Motor neuron (in vitro differentiated cells): ENCODE data around the gene ZWILCH. TPM values are rescaled to one million over a fixed set of nuclear protein-coding genes. Genes with fewer than 3 reads are reported as not detected.
"Not testable (repeated sequence)": the region's sequence is repeated elsewhere in the genome, so short reads cannot be mapped to it uniquely, and the experiment has no call there.

Experiments
- ATAC-seq, 8 experiments: fragments of 200-7000 bp; cut with Tn5 transposase; replicated peaks in 6 of 8; 2 replicates each; pipeline ENCODE4 v1.8.0; 2021; ENCODE audit warnings: mild to moderate bottlenecking in 8 of 8, moderate library complexity in 8 of 8
- H3K27ac ChIP-seq, 2 donors: fragments of 250-450 bp; sonication (Bioruptor Pico); 2 replicates each; pipeline ENCODE4 v1.9.0; 2021; ENCODE audit warnings: antibody characterized with exemption in 2 of 2, mild to moderate bottlenecking in 2 of 2, moderate library complexity in 1 of 2
- H3K4me1 ChIP-seq, 2 donors: fragments of 250-450 bp; sonication (Bioruptor Pico); replicated peaks in 1 of 2; 2 replicates each; pipeline ENCODE4 v1.6.1; 2021; ENCODE audit warnings: antibody characterized with exemption in 2 of 2, mild to moderate bottlenecking in 2 of 2, moderate library complexity in 1 of 2
- H3K4me3 ChIP-seq, 5 donors: fragments of 250-450 bp; sonication (Bioruptor Pico); 2 replicates each; pipeline ENCODE4 v1.9.0; 2021; ENCODE audit warnings: antibody characterized with exemption in 5 of 5, mild to moderate bottlenecking in 5 of 5, moderate library complexity in 4 of 5
- WGBS, 10 experiments: fragments of 450-650 bp; shearing (Covaris generic); methylation state at CpG; one replicate each; pipeline ENCODE4 v1.0.0; 2022; 5-methylcytosine and 5-hydroxymethylcytosine counted together
- in situ Hi-C, 9 experiments: fragments of 400-800 bp; cut with MboI; loops; one replicate each; pipeline ENCODE4 v1.15.0; 2021; ENCODE audit warnings: low sequenced_read_pairs in 9 of 9, low pct_unique_long_range_greater_than_20kb in 2 of 9; ENCODE audit not compliant: unreplicated experiment in 9 of 9
- total RNA-seq, 8 experiments: library from RNA; unstranded; fragments of 300-600 nt; gene quantifications; 2 replicates each; pipeline versions ENCODE4 v1.2.3 to v1.2.4, GENCODE V29; 2022

The ZWILCH gene
- total RNA-seq: 10 to 100 TPM in 7 of 8 experiments, 1 to 10 TPM in 1; 9.0 to 24.5 (median 18.1) TPM

- Histone ChIP-seq H3K4me1 (peaks cover 15 to 22% of the 10 kb centered on the region in 2 donors), H3K27ac (peak within 1 kb of the TSS; percentile 95 to 97), H3K4me3 (peak within 1 kb of the TSS; percentile 94 to 99 (median 98))
- peak; percentile 77 to 96 (median 94) for ATAC-seq
- in situ Hi-C loops: no loop called here
- WGBS, 10 experiments: 0 to 6% (median 0%) methylated on average over 2 to 34 of the region's 46 CpGs
Observed at GRCh38 chr15:66504563-66505429, at the start of gene ZWILCH, which contains the start of gene RPL4. TSS of gene ZWILCH (plus strand) at chr15:66505326. CDS start at chr15:66505339, 13 bp downstream. TSS of gene RPL4 (minus strand) at chr15:66504855. CDS start at chr15:66504790, 65 bp downstream.

- 50 to 94% (median 77%) methylated on average over 1 to 3 of the region's 3 CpGs; no CpG with 5 or more reads in 4 of the 10 experiments for WGBS, 10 experiments
- no peak overlapping the region for H3K4me3 ChIP-seq
- H3K27ac ChIP-seq: no peak overlapping the region
- peaks cover 0 to 7% of the 10 kb centered on the region in 2 donors for H3K4me1 ChIP-seq
- no peak for ATAC-seq
- in situ Hi-C loops: no loop called here
Observed at GRCh38 chr15:66456211-66456610, 48.9 kb upstream of the ZWILCH start.

- ATAC-seq: no peak
- H3K4me1 ChIP-seq: peaks cover 0 to 7% of the 10 kb centered on the region in 2 donors
- in situ Hi-C loops: no loop called here
- H3K4me3 ChIP-seq: no peak overlapping the region
- WGBS, 10 experiments: 67 to 100% (median 88%) methylated on average over 1 to 3 of the region's 3 CpGs; no CpG with 5 or more reads in 2 of the 10 experiments
- H3K27ac ChIP-seq: no peak overlapping the region
Observed at GRCh38 chr15:66459818-66460615, 45.1 kb upstream of the ZWILCH start.

- H3K4me3 ChIP-seq, H3K27ac ChIP-seq, in situ Hi-C loops, ATAC-seq, H3K4me1 ChIP-seq: not testable (repeated sequence)
- 88 to 100% (median 100%) methylated on average over 1 to 6 of the region's 6 CpGs; no CpG with 5 or more reads in 2 of the 10 experiments for WGBS, 10 experiments
Observed at GRCh38 chr15:66461294-66461693, 43.8 kb upstream of the ZWILCH start.

- H3K4me3 ChIP-seq: no peak overlapping the region
- in situ Hi-C loops: no loop called here
- ATAC-seq: peak in 2 of 8 experiments; percentile 47 to 48
- WGBS, 10 experiments: 40 to 100% (median 100%) methylated on average over 1 to 2 of the region's 2 CpGs; no CpG with 5 or more reads in 2 of the 10 experiments
- no peak overlapping the region for H3K27ac ChIP-seq
- peaks cover 0 to 7% of the 10 kb centered on the region in 2 donors for H3K4me1 ChIP-seq
Observed at GRCh38 chr15:66461917-66462316, 43.2 kb upstream of the ZWILCH start.

GRCh38 chr15:66462627-66463026, 42.5 kb upstream of the ZWILCH start:
- in situ Hi-C loops: no loop called here
- Histone ChIP-seq H3K27ac (no peak overlapping the region), H3K4me3 (no peak overlapping the region), H3K4me1 (peaks cover 0 to 7% of the 10 kb centered on the region in 2 donors)
- ATAC-seq: peak in 3 of 8 experiments; percentile 28 to 81 (median 54)
- WGBS, 10 experiments: 25 to 100% (median 80%) methylated on average over 1 to 3 of the region's 4 CpGs; no CpG with 5 or more reads in 4 of the 10 experiments

- H3K4me3 ChIP-seq, in situ Hi-C loops, ATAC-seq, H3K4me1 ChIP-seq, H3K27ac ChIP-seq: not testable (repeated sequence)
- WGBS, 10 experiments: 90 to 100% (median 98%) methylated on average over 1 to 6 of the region's 6 CpGs; no CpG with 5 or more reads in 2 of the 10 experiments
Observed at GRCh38 chr15:66465294-66465693, 39.8 kb upstream of the ZWILCH start.

GRCh38 chr15:66467162-66468040, 37.7 kb upstream of the ZWILCH start:
- 80 to 100% (median 99%) methylated on average over 1 to 11 of the region's 11 CpGs; no CpG with 5 or more reads in 1 of the 10 experiments for WGBS, 10 experiments
- in situ Hi-C loops, ATAC-seq, H3K4me1 ChIP-seq, H3K27ac ChIP-seq, H3K4me3 ChIP-seq: not testable (repeated sequence)

- ATAC-seq, in situ Hi-C loops, H3K4me3 ChIP-seq, H3K27ac ChIP-seq: not testable (repeated sequence)
- WGBS, 10 experiments: 15 to 100% (median 61%) methylated on average over 1 to 4 of the region's 4 CpGs; no CpG with 5 or more reads in 2 of the 10 experiments
- peaks cover 5 to 10% of the 10 kb centered on the region in 2 donors for H3K4me1 ChIP-seq
Observed at GRCh38 chr15:66470825-66471224, 34.3 kb upstream of the ZWILCH start.

- in situ Hi-C loops: no loop called here
- Histone ChIP-seq H3K27ac (no peak overlapping the region), H3K4me1 (peaks cover 5 to 10% of the 10 kb centered on the region in 2 donors), H3K4me3 (no peak overlapping the region)
- ATAC-seq: peak in 2 of 8 experiments; percentile 38 to 81
- WGBS, 10 experiments: 11 to 100% (median 73%) methylated on average over 1 to 7 of the region's 8 CpGs; no CpG with 5 or more reads in 3 of the 10 experiments
Observed at GRCh38 chr15:66472176-66472999, 32.7 kb upstream of the ZWILCH start.

GRCh38 chr15:66474135-66474534, 31.0 kb upstream of the ZWILCH start:
- 15 to 100% (median 60%) methylated on average over 1 to 2 of the region's 2 CpGs; no CpG with 5 or more reads in 6 of the 10 experiments for WGBS, 10 experiments
- ATAC-seq: no peak
- Histone ChIP-seq H3K4me3 (no peak overlapping the region), H3K4me1 (peaks cover 5 to 10% of the 10 kb centered on the region in 2 donors), H3K27ac (no peak overlapping the region)
- in situ Hi-C loops: no loop called here
